Suprapubic skin (tissue), 4 donors: Measurements from ENCODE around the gene DEXI. TPM values are rescaled to one million over a fixed set of nuclear protein-coding genes. Genes with fewer than 3 reads are reported as not detected.

Source experiments
- DNase-seq, 2 donors: peaks; one replicate each; pipeline ENCODE4 v3.0.0-alpha.2; 2019; ENCODE audit warnings: low spot score in 2 of 2
- H3K27ac ChIP-seq: fragments of 200-600 bp; sonication (generic); one replicate; pipeline ENCODE4 v1.5.1; 2019
- H3K27me3 ChIP-seq: fragments of 200-600 bp; sonication (generic); one replicate; pipeline ENCODE4 v1.5.1; 2019
- H3K36me3 ChIP-seq: fragments of 200-600 bp; sonication (generic); one replicate; pipeline ENCODE4 v1.5.1; 2019
- H3K4me1 ChIP-seq: fragments of 200-600 bp; sonication (generic); one replicate; pipeline ENCODE4 v1.5.1; 2019
- H3K4me3 ChIP-seq: fragments of 200-600 bp; sonication (generic); one replicate; pipeline ENCODE4 v1.5.1; 2019; ENCODE audit warnings: mild to moderate bottlenecking
- H3K9me3 ChIP-seq: fragments of 200-600 bp; sonication (generic); one replicate; pipeline ENCODE4 v1.5.1; 2019
- CTCF ChIP-seq, 2 donors: fragments of 200-600 bp in 1 of 2; fragments of 450-650 bp in 1 of 2; sonication (generic) in 1 of 2; IDR thresholded peaks; one replicate each; pipeline ENCODE4 v1.5.1; 2016 to 2019; ENCODE audit warnings: antibody characterized with exemption in 2 of 2, mild to moderate bottlenecking in 1 of 2, moderate library complexity in 1 of 2
- EP300 ChIP-seq: sonication (generic); formaldehyde crosslinking; IDR thresholded peaks from one replicate; pipeline ENCODE4 v1.6.1; 2017; ENCODE audit warnings: antibody characterized with exemption
- POLR2A ChIP-seq, 2 donors: fragments of 450-650 bp; IDR thresholded peaks; one replicate each; pipeline ENCODE4 v1.6.1; 2017; ENCODE audit warnings: antibody characterized with exemption in 2 of 2, mild to moderate bottlenecking in 2 of 2, moderate library complexity in 2 of 2
- POLR2AphosphoS5 ChIP-seq, 3 donors: sonication (generic); formaldehyde crosslinking; IDR thresholded peaks; one replicate each; pipeline ENCODE4 v1.6.1; 2017; ENCODE audit warnings: antibody characterized with exemption in 3 of 3
- WGBS: methylation state at CpG from one replicate; pipeline ENCODE4 v1.1.5; 2018; 5-methylcytosine and 5-hydroxymethylcytosine counted together
- total RNA-seq, 4 donors: library from RNA; depleted of rRNA; stranded (reverse); fragments of >200 nt; gene quantifications; one replicate each; pipeline ENCODE4 v1.1.0, GENCODE V29; 2016

DEXI gene
- total RNA-seq, 4 donors from 2014 or later, result 35.9 to 72.7 (median 58.3) TPM

GRCh38 chr16:10964039-10964890, 22.0 kb upstream of the DEXI start:
- TF ChIP-seq POLR2A (IDR thresholded peaks at IDR 0.05) (no peak), POLR2AphosphoS5 (IDR thresholded peaks at IDR 0.05) (no peak), EP300 (no peak), CTCF (IDR thresholded peaks at IDR 0.05) (peak; percentile 92 to 96)
- Histone ChIP-seq H3K27ac (no peak overlapping the region), H3K27me3 (no peaks in the 10 kb centered on the region), H3K9me3 (no peaks in the 10 kb centered on the region), H3K36me3 (peaks cover 24% of the 10 kb centered on the region), H3K4me1 (peaks cover 10% of the 10 kb centered on the region), H3K4me3 (no peak overlapping the region)
- WGBS, result 62% methylated on average over 12 of the region's 20 CpGs
- DNase-seq, result peak; percentile 87 to 90

GRCh38 chr16:10961231-10961630, 19.0 kb upstream of the DEXI start:
- peaks cover 24% of the 10 kb centered on the region for H3K4me1 ChIP-seq
- TF ChIP-seq POLR2A (IDR thresholded peaks at IDR 0.05), result no peak
- no peak for DNase-seq
- 73% methylated on average over 7 of the region's 7 CpGs for WGBS
- peak overlapping the region; percentile 5 for H3K27ac ChIP-seq
- peaks cover 24% of the 10 kb centered on the region for H3K36me3 ChIP-seq
- no peaks in the 10 kb centered on the region for H3K9me3 ChIP-seq
- H3K27me3 ChIP-seq, result no peaks in the 10 kb centered on the region
- no peak overlapping the region for H3K4me3 ChIP-seq

- WGBS, result 97% methylated on average over 5 of the region's 5 CpGs
- TF ChIP-seq POLR2A (IDR thresholded peaks at IDR 0.05) (no peak), CTCF (IDR thresholded peaks at IDR 0.05) (no peak), POLR2AphosphoS5 (IDR thresholded peaks at IDR 0.05) (no peak), EP300 (no peak)
- no peak for DNase-seq
- peaks cover 28% of the 10 kb centered on the region for H3K4me1 ChIP-seq
- no peak overlapping the region for H3K4me3 ChIP-seq
- H3K9me3 ChIP-seq, result no peaks in the 10 kb centered on the region
- H3K27me3 ChIP-seq, result no peaks in the 10 kb centered on the region
- peaks cover 20% of the 10 kb centered on the region for H3K36me3 ChIP-seq
- no peak overlapping the region for H3K27ac ChIP-seq
These were observed 16.9 kb upstream of the DEXI start for GRCh38 chr16:10959161-10959560.

- H3K4me1 ChIP-seq, result peaks cover 31% of the 10 kb centered on the region
- H3K36me3 ChIP-seq, result peaks cover 11% of the 10 kb centered on the region
- WGBS, result 68% methylated on average over 6 of the region's 6 CpGs
- H3K27ac ChIP-seq, result no peak overlapping the region
- no peak for DNase-seq
- H3K4me3 ChIP-seq, result no peak overlapping the region
- H3K27me3 ChIP-seq, result no peaks in the 10 kb centered on the region
- no peaks in the 10 kb centered on the region for H3K9me3 ChIP-seq
- no peak for TF ChIP-seq CTCF (IDR thresholded peaks at IDR 0.05)
- no peak for TF ChIP-seq POLR2AphosphoS5 (IDR thresholded peaks at IDR 0.05)
- TF ChIP-seq POLR2A (IDR thresholded peaks at IDR 0.05), result no peak
- no peak for TF ChIP-seq EP300
These were observed 15.7 kb upstream of the DEXI start for GRCh38 chr16:10957771-10958482.

- 78% methylated on average over 4 of the region's 7 CpGs for WGBS
These were observed 12.6 kb upstream of the DEXI start for GRCh38 chr16:10954903-10955302.

More at GRCh38 chr16:10954903-10955302, 12.6 kb upstream of the DEXI start:
- TF ChIP-seq POLR2AphosphoS5 (IDR thresholded peaks at IDR 0.05) (no peak), POLR2A (IDR thresholded peaks at IDR 0.05) (no peak), CTCF (IDR thresholded peaks at IDR 0.05) (no peak), EP300 (no peak)
- Histone ChIP-seq H3K27me3 (no peaks in the 10 kb centered on the region), H3K4me1 (peaks cover 30% of the 10 kb centered on the region), H3K27ac (no peak overlapping the region), H3K9me3 (no peaks in the 10 kb centered on the region), H3K36me3 (peaks cover 4% of the 10 kb centered on the region), H3K4me3 (no peak overlapping the region)
- DNase-seq, result no peak
